Femur (tissue), 1 donor: ENCODE measurements around the gene TPM1.
"Not testable (repeated sequence)": the region's sequence is repeated elsewhere in the genome, so short reads cannot be mapped to it uniquely, and the experiment has no call there.

Experiments
- DNase-seq: peaks from one replicate; pipeline ENCODE4 v3.0.0-alpha.2; 2017

TPM1 gene

GRCh38 chr15:63099581-63099980 is 57.0 kb downstream of the TPM1 start:
- DNase-seq, result not testable (repeated sequence)

- no peak for DNase-seq
Observed at GRCh38 chr15:63103416-63103815, 60.9 kb downstream of the TPM1 start.

GRCh38 chr15:63104727-63105126 is 62.2 kb downstream of the TPM1 start:
- DNase-seq, result no peak

GRCh38 chr15:63105354-63105753 is 62.8 kb downstream of the TPM1 start:
- not testable (repeated sequence) for DNase-seq

GRCh38 chr15:63107895-63108546 is 65.5 kb downstream of the TPM1 start:
- DNase-seq, result peak; percentile 81

DNA sequence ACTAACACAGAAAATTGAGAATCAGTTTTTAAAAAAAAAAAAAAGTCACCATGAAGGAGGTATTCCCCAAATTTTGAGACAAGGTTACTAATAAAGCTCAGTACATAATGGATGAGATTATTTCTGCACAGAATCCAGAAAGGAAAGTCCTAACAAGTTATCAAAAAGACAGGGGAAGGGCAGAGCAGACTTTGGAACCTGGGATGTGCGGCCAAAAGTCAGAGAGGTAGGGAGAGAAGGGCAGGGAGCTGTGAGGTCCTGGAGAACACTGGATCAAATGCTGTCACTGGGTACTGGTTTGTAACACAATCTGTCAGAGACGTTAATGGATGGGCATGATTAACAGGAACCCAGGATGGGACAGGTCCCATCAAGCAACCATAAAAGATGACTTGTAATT is 67.0 kb downstream of the TPM1 start:
- DNase-seq, result no peak

- DNase-seq, result no peak
Observed at GRCh38 chr15:63109920-63110319, 67.4 kb downstream of the TPM1 start.

DNA sequence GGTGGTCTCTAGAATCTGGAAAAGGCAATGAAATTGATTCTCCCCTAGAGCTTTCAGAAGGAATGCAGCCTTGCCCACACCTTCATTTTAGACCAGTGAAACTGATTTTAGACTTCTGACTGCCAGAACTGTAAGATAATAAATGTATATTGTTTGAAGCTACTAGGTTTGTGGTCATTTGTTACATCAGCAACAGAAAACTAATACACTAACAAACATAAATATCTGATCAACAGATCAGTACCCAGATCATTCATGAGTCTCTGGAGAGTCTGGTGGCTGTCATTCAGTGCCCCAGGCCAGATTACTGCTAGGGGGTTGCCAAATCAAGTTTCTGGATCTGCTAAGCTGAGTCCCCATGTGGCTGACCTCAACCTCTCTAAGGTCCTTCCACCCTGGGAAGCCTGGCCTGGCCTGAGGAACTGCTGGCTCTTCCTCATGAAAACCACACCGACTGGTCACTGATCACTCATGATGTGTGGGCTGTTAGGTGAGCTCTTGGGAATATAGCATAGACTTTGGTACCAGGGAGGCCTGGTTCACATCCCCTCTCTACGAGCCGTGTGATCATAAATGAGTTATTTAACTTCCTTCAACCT is 68.0 kb downstream of the TPM1 start:
- no peak for DNase-seq

- DNase-seq, result no peak
Observed at GRCh38 chr15:63111481-63111880, 68.9 kb downstream of the TPM1 start.

DNA sequence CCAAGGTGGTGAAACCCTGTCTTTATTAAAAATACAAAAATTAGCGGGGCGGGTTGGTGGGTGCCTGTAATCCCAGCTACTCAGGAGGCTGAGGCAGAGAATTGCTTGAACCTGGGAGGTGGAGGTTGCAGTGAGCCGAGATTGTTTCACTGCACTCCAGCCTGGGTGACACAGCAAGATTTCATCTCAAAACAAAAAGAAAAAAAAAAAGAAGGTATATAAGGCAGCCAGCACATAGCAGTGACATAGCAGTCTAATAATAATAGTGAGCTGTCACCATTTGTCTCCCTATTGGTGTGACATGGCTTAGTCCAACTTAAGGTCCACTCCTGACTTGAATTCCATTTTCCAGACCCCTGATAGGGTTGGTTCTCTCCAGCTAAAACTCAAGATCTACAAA is 70.3 kb downstream of the TPM1 start:
- no peak for DNase-seq

GRCh38 chr15:63114465-63114864 is 71.9 kb downstream of the TPM1 start:
- DNase-seq, result no peak
